ENCODE measurements around the gene PDS5A.
"Not testable (repeated sequence)": the region's sequence is repeated elsewhere in the genome, so short reads cannot be mapped to it uniquely, and the experiment has no call there.

Gene PDS5A

GRCh38 chr4:39821951-39822350, 155.8 kb downstream of the PDS5A start:
- DNase-seq, result no peak

GRCh38 chr4:39820186-39820585, 157.5 kb downstream of the PDS5A start:
- DNase-seq, result no peak

- no peak for DNase-seq
Observed at GRCh38 chr4:39818646-39819045, 159.1 kb downstream of the PDS5A start.

- DNase-seq, result no peak
Observed at GRCh38 chr4:39814403-39815185, 163.1 kb downstream of the PDS5A start.

GRCh38 chr4:39813761-39814160, 163.9 kb downstream of the PDS5A start:
- not testable (repeated sequence) for DNase-seq

GRCh38 chr4:39813033-39813432, 164.7 kb downstream of the PDS5A start:
- DNase-seq, result not testable (repeated sequence)

- no peak for DNase-seq
Observed at GRCh38 chr4:39812500-39812899, 165.2 kb downstream of the PDS5A start.

- no peak for DNase-seq
Observed at GRCh38 chr4:39808231-39808749, 169.4 kb downstream of the PDS5A start.

GRCh38 chr4:39802005-39802404, 175.7 kb downstream of the PDS5A start:
- no peak for DNase-seq

- DNase-seq, result not testable (repeated sequence)
Observed at GRCh38 chr4:39792976-39793375, 184.7 kb downstream of the PDS5A start.

GRCh38 chr4:39792529-39792928, 185.2 kb downstream of the PDS5A start:
- DNase-seq, result no peak

- DNase-seq, result no peak
Observed at GRCh38 chr4:39792128-39792527, 185.6 kb downstream of the PDS5A start.

- no peak for DNase-seq
Observed at GRCh38 chr4:39786838-39787237, 190.9 kb downstream of the PDS5A start.

GRCh38 chr4:39785083-39785482, 192.6 kb downstream of the PDS5A start:
- DNase-seq, result no peak

- not testable (repeated sequence) for DNase-seq
Observed at GRCh38 chr4:39781988-39782387, 195.7 kb downstream of the PDS5A start.
